ENCODE results near the gene DDX24. TPM values are rescaled to one million over a fixed set of nuclear protein-coding genes. Genes with fewer than 3 reads are reported as not detected.
A peak's percentile ranks its signal among the peaks of the same experiment; 100 is the strongest.

DDX24 gene
- total RNA-seq, 4 donors from 2014 or later, result 107 to 134 (median 108) TPM

GRCh38 chr14:94127330-94127729, 46.3 kb upstream of the DDX24 start:
- DNase-seq (ENCODE audit: low spot score in 2 of 2), result peak in 1 of 2 donors; percentile 26
- no peak for TF ChIP-seq POLR2AphosphoS5 (IDR thresholded peaks at IDR 0.05)
- TF ChIP-seq POLR2A (IDR thresholded peaks at IDR 0.05), result no peak
- TF ChIP-seq EP300 (IDR thresholded peaks at IDR 0.05), result no peak
- TF ChIP-seq CTCF (IDR thresholded peaks at IDR 0.05), result no peak
- Histone ChIP-seq H3K27ac (no peak overlapping the region), H3K36me3 (no peaks in the 10 kb centered on the region), H3K27me3 (no peaks in the 10 kb centered on the region), H3K4me3 (no peak overlapping the region), H3K9me3 (no peaks in the 10 kb centered on the region), H3K4me1 (peaks cover 22% of the 10 kb centered on the region)
- WGBS, result 88% methylated on average over 6 of the region's 6 CpGs

- H3K36me3 ChIP-seq, result no peaks in the 10 kb centered on the region
- no peak for DNase-seq (ENCODE audit: low spot score in 2 of 2)
- peaks cover 22% of the 10 kb centered on the region for H3K4me1 ChIP-seq
- H3K4me3 ChIP-seq, result no peak overlapping the region
- no peak overlapping the region for H3K27ac ChIP-seq
- no peak for TF ChIP-seq EP300 (IDR thresholded peaks at IDR 0.05)
- TF ChIP-seq CTCF (IDR thresholded peaks at IDR 0.05), result no peak
- no peak for TF ChIP-seq POLR2AphosphoS5 (IDR thresholded peaks at IDR 0.05)
- no peak for TF ChIP-seq POLR2A (IDR thresholded peaks at IDR 0.05)
- H3K27me3 ChIP-seq, result no peaks in the 10 kb centered on the region
- H3K9me3 ChIP-seq, result no peaks in the 10 kb centered on the region
- 78% methylated on average over 5 of the region's 5 CpGs for WGBS
Observed at GRCh38 chr14:94126800-94127199, 45.8 kb upstream of the DDX24 start.

- H3K27me3 ChIP-seq, result no peaks in the 10 kb centered on the region
- TF ChIP-seq POLR2AphosphoS5 (IDR thresholded peaks at IDR 0.05), result no peak
- TF ChIP-seq EP300 (IDR thresholded peaks at IDR 0.05), result no peak
- TF ChIP-seq POLR2A (IDR thresholded peaks at IDR 0.05), result no peak
- no peak for TF ChIP-seq CTCF (IDR thresholded peaks at IDR 0.05)
- no peak overlapping the region for H3K4me3 ChIP-seq
- 82% methylated on average over 1 of the region's 1 CpG for whole genome bisulfite sequencing
- H3K36me3 ChIP-seq, result no peaks in the 10 kb centered on the region
- H3K4me1 ChIP-seq, result peaks cover 22% of the 10 kb centered on the region
- no peak overlapping the region for H3K27ac ChIP-seq
- no peaks in the 10 kb centered on the region for H3K9me3 ChIP-seq
- peak in 1 of 2 donors; percentile 13 for DNase-seq (ENCODE audit: low spot score in 2 of 2)
Observed at GRCh38 chr14:94126419-94126677, 45.3 kb upstream of the DDX24 start.

- TF ChIP-seq POLR2AphosphoS5 (IDR thresholded peaks at IDR 0.05), result no peak
- TF ChIP-seq POLR2A (IDR thresholded peaks at IDR 0.05), result no peak
- TF ChIP-seq EP300 (IDR thresholded peaks at IDR 0.05), result no peak
- TF ChIP-seq CTCF (IDR thresholded peaks at IDR 0.05), result no peak
- Histone ChIP-seq H3K27ac (no peak overlapping the region), H3K4me1 (peaks cover 22% of the 10 kb centered on the region), H3K36me3 (no peaks in the 10 kb centered on the region), H3K4me3 (no peak overlapping the region), H3K27me3 (no peaks in the 10 kb centered on the region), H3K9me3 (no peaks in the 10 kb centered on the region)
- DNase-seq (ENCODE audit: low spot score in 2 of 2), result peak in 1 of 2 donors; percentile 35
- WGBS, result 96% methylated on average over 4 of the region's 6 CpGs
Observed at GRCh38 chr14:94125659-94126418, 44.8 kb upstream of the DDX24 start.

GRCh38 chr14:94124582-94125377, 43.8 kb upstream of the DDX24 start:
- TF ChIP-seq POLR2AphosphoS5 (IDR thresholded peaks at IDR 0.05) (no peak), CTCF (IDR thresholded peaks at IDR 0.05) (no peak), POLR2A (IDR thresholded peaks at IDR 0.05) (no peak), EP300 (IDR thresholded peaks at IDR 0.05) (no peak)
- DNase-seq (ENCODE audit: low spot score in 2 of 2), result peak in 1 of 2 donors; percentile 62
- Histone ChIP-seq H3K36me3 (no peaks in the 10 kb centered on the region), H3K4me3 (no peak overlapping the region), H3K27ac (no peak overlapping the region), H3K9me3 (peaks cover 6% of the 10 kb centered on the region), H3K27me3 (no peaks in the 10 kb centered on the region), H3K4me1 (peaks cover 15% of the 10 kb centered on the region)
- 88% methylated on average over 9 of the region's 9 CpGs for WGBS

Measured in suprapubic skin (tissue), 4 donors.